Lower leg skin (tissue), 3 donors: ENCODE measurements around the gene PSMD13.

ENCODE experiments used
- CTCF ChIP-seq, 3 donors: fragments of 450-650 bp; IDR thresholded peaks; one replicate each; pipeline ENCODE4 v1.5.1; 2016; ENCODE audit warnings: antibody characterized with exemption in 3 of 3, mild to moderate bottlenecking in 3 of 3, moderate library complexity in 2 of 3
- POLR2A ChIP-seq, 2 donors: fragments of 450-650 bp; IDR thresholded peaks; one replicate each; pipeline ENCODE4 v1.6.1; 2016 to 2017; ENCODE audit warnings: antibody characterized with exemption in 2 of 2, mild to moderate bottlenecking in 1 of 2, moderate library complexity in 1 of 2

- no peak for TF ChIP-seq POLR2A (IDR thresholded peaks at IDR 0.05)
- no peak for TF ChIP-seq CTCF (IDR thresholded peaks at IDR 0.05)
Measured at GRCh38 chr11:278001-278951, 41.5 kb downstream of the PSMD13 start, which contains the start of gene NLRP6.
